IPS-18c (cell line): Measurements from ENCODE around the gene ZNF804A.
"Not testable (repeated sequence)": the region's sequence is repeated elsewhere in the genome, so short reads cannot be mapped to it uniquely, and the experiment has no call there.

Experiments
- H3K4me3 ChIP-seq: 2 replicates; pipeline ENCODE4 v1.7.0; 2013; ENCODE audit warnings: low read depth, mild to moderate bottlenecking, low read length, moderate library complexity; ENCODE audit not compliant: insufficient read depth
- H3K9me3 ChIP-seq: one replicate; pipeline ENCODE4 v1.6.1; 2013; ENCODE audit warnings: mild to moderate bottlenecking, low read length, moderate library complexity; ENCODE audit not compliant: control insufficient read depth, insufficient read depth

Gene ZNF804A

DNA sequence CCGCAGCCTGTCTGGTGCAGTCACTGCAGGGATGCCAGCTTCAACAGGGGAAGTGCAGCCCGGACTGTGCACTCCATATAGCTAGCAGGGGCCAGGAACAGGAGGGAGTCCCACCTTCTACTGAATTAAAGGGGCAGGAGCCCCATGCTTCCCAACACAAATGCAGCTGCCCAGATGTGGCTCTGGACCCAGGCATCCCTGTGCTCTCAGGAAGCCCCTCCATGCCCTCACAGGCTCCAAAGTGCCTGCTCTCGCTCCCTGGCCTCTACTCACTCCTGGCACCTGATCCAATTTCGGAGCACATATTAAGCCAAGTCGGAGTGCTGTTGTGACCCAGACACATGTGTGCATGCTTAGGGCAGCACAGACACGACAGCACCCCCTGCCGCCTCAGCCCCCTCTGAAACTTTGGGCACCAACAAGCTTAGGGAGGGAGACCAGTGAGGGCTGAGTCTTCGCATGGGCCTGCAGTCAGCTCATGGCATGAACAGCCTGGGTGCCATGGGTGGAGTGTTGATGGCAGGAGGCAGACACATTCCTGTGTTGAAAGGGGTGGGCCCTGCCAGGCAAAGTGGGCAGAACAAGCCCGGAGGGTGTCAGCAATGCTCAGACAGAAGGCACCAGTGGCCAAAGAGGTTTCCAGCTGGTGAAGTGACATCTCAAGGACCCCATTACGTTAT is 83.5 kb downstream of the ZNF804A start:
- Histone ChIP-seq H3K4me3 (no peak overlapping the region), H3K9me3 (peaks cover 4% of the 10 kb centered on the region)

GRCh38 chr2:184683911-184684310 is 85.6 kb downstream of the ZNF804A start:
- peaks cover 4% of the 10 kb centered on the region for H3K9me3 ChIP-seq
- no peak overlapping the region for H3K4me3 ChIP-seq

GRCh38 chr2:184685999-184686841 is 87.9 kb downstream of the ZNF804A start:
- no peak overlapping the region for H3K4me3 ChIP-seq
- no peaks in the 10 kb centered on the region for H3K9me3 ChIP-seq

- no peak overlapping the region for H3K4me3 ChIP-seq
- H3K9me3 ChIP-seq: no peaks in the 10 kb centered on the region
Observed at GRCh38 chr2:184689638-184690037, 91.3 kb downstream of the ZNF804A start.

- H3K9me3 ChIP-seq: peaks cover 2% of the 10 kb centered on the region
- H3K4me3 ChIP-seq: no peak overlapping the region
Observed at GRCh38 chr2:184692141-184692734, 93.9 kb downstream of the ZNF804A start.

- H3K4me3 ChIP-seq: no peak overlapping the region
- H3K9me3 ChIP-seq: peaks cover 2% of the 10 kb centered on the region
Observed at GRCh38 chr2:184696644-184697043, 98.3 kb downstream of the ZNF804A start.

GRCh38 chr2:184698476-184698875 is 100.1 kb downstream of the ZNF804A start:
- H3K4me3 ChIP-seq: no peak overlapping the region
- H3K9me3 ChIP-seq: peaks cover 2% of the 10 kb centered on the region

DNA sequence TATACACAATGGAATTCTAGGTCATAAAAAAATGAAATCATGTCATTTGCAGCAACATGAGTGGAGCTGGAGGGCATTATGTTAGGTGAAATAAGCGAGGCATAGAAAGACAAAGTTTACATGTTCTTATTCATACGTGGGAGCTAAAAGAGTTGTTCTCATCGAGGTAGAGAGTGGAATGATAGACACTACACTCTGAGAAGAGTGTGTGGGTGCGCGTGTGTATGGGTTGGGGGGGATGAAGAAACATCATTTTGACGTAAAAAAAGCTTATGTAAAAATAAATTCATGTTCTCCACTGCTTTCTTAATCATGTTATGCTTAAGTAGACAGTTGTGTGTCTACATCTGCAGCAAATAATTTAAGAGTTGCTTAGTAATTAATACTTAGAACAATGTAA is 123.6 kb downstream of the ZNF804A start:
- Histone ChIP-seq H3K4me3 (no peak overlapping the region), H3K9me3 (no peaks in the 10 kb centered on the region)

DNA sequence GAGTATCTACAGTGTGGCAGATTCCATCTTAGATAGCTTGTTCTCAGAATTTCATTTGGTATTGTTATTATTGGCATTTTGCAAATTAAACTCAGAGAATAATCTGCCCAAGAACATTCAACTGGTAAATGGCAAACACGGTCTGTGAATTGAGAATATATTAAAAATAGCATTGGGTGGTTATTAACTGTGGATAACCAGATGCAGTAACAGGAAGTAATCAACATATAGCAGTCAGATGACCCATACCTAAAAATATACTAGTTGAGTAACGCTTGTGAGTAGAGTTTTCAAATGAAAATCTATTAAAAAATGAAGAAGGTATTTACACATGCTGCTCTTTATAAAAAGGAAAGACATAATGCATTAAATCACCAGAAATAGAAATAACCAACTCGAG is 129.5 kb downstream of the ZNF804A start:
- no peak overlapping the region for H3K4me3 ChIP-seq
- no peaks in the 10 kb centered on the region for H3K9me3 ChIP-seq

DNA sequence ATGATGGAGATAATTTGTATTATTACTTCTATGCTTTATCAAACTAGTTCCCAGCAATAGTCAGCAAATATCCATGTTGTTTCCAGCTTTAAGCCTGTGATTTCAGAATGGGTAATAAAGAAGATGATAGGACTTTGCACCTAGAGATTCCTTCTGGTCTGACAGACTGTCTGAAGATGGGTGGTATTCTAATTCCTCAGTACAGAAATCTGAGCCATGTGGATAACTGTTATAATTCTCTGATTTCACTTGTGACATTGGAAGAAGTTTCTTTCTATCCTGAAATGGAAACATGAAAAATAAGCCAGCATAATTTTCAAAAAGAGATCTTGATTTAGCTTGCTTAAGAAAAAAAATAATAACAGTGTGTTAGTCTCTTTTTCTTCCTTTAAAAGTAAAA is 130.1 kb downstream of the ZNF804A start:
- Histone ChIP-seq H3K4me3 (no peak overlapping the region), H3K9me3 (no peaks in the 10 kb centered on the region)

DNA sequence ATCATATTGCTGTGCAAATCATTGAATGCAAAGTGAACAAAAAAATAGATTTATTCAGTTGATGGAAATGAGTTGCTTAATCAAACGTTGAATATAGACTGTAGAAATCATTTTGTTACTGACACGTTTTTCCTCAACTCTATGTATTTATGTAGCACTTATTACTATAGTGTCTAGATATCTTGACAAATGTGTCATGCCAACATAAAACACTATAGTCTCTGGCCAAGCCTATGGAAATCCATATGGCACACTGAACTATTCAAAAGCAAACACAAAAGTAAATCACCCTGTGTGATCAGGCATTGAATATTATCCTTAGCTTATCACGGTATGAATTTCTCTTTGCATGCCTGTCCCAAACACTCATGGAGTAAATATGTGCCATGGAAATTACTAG is 131.3 kb downstream of the ZNF804A start:
- Histone ChIP-seq H3K9me3 (no peaks in the 10 kb centered on the region), H3K4me3 (no peak overlapping the region)

GRCh38 chr2:184730288-184730687 is 132.0 kb downstream of the ZNF804A start:
- no peak overlapping the region for H3K4me3 ChIP-seq
- H3K9me3 ChIP-seq: no peaks in the 10 kb centered on the region

GRCh38 chr2:184734338-184734737 is 136.0 kb downstream of the ZNF804A start:
- Histone ChIP-seq H3K4me3 (no peak overlapping the region), H3K9me3 (peaks cover 4% of the 10 kb centered on the region)

DNA sequence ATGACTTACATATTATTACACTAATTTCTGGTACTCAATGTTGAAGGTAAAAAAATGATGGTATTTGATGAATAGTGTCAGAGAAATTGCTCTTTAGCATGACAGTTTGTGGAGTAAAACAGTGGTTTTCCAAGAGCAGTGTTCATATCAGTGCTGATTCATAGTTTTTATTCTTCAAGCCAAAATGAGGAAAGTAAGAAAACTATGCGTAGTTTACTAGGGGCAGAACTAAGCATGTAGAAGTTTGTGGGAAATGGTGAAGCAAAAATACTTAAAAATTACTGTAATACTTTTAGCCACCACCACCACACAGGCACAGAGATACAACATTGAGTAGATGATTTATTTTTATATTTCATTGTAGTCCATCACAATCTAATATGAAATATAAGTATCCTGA is 137.3 kb downstream of the ZNF804A start:
- Histone ChIP-seq H3K9me3 (peaks cover 4% of the 10 kb centered on the region), H3K4me3 (no peak overlapping the region)

- no peaks in the 10 kb centered on the region for H3K9me3 ChIP-seq
- H3K4me3 ChIP-seq: no peak overlapping the region
Observed at GRCh38 chr2:184743096-184743495, 144.8 kb downstream of the ZNF804A start.

DNA sequence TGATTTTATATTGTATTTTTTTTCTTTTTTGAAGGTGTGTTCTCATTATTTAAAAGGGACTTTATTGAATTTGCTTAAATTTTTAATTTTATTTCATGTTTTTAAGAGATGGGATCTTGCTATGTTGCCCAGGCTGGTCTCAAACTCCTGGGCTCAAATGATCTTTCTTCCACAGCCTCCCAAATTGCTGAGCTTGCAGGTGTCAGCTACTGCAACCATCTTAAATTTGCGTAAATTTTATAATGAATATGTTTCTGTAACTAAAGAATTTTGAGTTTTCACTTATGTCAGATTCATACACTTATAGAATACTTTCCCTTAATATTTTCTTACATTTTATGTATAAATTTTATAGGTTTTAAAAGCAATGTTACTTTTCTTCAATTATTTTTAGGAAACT is 157.8 kb downstream of the ZNF804A start:
- Histone ChIP-seq H3K4me3 (no peak overlapping the region), H3K9me3 (no peaks in the 10 kb centered on the region)

DNA sequence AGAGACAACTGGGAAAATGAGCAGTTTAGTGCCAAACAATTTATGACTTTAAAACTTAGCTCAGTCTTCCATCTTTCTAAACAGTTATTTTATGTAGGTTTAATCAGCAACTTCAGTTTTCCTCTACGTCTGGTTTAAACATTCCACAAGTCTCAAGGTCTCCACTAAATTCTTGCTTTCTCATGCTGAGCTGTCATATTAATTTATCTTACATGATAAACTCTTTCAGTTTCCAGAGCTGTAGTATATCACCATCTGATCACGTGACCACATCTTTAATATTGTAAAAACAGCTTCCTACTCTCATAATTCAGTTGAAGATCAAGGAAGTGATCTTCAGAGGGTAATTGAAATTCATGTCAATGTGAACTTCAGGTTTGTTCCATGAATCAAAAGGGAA is 158.6 kb downstream of the ZNF804A start:
- no peaks in the 10 kb centered on the region for H3K9me3 ChIP-seq
- no peak overlapping the region for H3K4me3 ChIP-seq

DNA sequence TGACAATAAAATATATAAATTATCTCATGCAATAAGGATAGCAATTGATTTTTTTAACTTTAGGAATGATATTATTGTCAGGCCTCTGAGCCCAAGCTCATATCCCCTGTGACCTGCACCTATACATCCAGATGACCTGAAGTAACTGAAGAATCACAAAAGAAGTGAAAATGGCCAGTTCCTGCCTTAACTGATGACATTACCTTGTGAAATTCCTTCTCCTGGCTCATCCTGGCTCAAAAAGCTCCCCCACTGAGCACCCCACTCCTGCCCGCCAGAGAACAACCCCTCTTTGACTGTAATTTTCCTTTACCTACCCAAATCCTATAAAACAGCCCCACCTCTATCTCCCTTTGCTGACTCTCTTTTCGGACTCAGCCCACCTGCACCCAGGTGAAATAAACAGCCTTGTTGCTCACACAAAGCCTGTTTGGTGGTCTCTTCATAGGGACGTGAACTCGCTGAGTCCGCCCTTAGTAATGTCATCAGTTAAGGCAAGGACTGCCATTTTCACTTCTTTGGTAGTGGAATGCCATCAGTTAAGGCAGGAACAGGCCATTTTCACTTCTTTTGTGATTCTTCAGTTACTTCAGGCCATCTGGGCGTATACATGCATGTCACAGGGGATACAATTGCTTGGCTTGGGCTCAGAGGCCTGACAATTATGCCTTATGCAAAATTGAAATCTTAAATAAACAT is 161.4 kb downstream of the ZNF804A start:
- H3K9me3 ChIP-seq, H3K4me3 ChIP-seq: not testable (repeated sequence)
